GM12892 (cell line): ENCODE results near the gene FAM135A.

Experiments used
- POLR2A ChIP-seq: IDR thresholded peaks from 2 replicates; pipeline ENCODE4 v1.6.1; 2011; ENCODE audit warnings: low read depth, low read length, control low read depth
- POLR2AphosphoS5 ChIP-seq: IDR thresholded peaks from 2 replicates; pipeline ENCODE4 v1.6.1; 2011; ENCODE audit warnings: low read depth, low read length, control low read depth
- TAF1 ChIP-seq: IDR thresholded peaks from 2 replicates; pipeline ENCODE4 v1.6.1; 2011; ENCODE audit warnings: low read depth, mild to moderate bottlenecking, control low read depth, low read length, borderline replicate concordance

DNA sequence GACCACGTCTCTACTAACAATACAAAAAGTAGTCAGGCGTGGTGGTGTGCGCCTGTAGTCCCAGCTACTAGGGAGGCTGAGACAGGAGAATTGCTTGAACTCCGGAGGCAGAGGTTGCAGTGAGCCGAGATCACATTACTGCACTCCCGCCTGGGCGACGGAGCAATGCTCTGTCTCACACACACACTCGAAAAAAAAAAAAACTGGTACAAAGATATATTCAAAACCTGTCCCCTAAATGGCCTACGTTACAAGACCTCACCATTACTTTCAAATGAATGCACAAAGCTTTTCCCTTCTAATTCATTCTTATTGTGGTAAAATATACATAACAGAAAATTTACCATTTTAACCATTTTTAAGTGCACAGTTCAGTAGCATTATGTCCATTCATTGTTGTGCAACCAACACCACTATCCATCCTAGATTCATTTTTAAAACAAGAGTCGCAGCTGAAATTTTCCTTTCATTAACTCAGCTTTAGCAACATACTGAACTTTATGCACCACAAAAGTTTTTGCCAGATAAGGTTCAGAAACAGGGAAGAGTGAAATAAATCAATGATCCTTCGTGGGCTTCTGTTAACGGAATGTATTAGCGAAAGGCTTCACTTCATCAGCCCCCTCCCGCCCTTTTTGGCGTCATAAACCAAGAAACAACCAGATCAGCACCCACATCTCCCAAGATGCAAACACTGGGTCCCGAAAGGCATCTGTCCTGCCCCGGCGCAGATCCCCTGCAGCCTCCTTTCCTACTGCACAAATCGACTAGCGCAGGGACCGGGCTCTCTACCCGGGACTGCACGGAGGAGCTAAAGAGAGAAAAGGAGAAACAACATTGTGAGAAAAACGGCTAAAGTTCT is 825 bp upstream of the FAM135A start:
- TF ChIP-seq POLR2A, result no peak
- no peak for TF ChIP-seq POLR2AphosphoS5
- no peak; the same call in 1 of the 2 replicates for TF ChIP-seq TAF1
